PFSK-1 (cell line): Measurements from ENCODE around the gene CD2BP2.
A peak's percentile ranks its signal among the peaks of the same experiment; 100 is the strongest.

Source experiments
- FOXP2 ChIP-seq: optimal IDR thresholded peaks from 2 replicates; pipeline ENCODE3; 2011; ENCODE audit warnings: borderline replicate concordance, control low read depth, inconsistent platforms; ENCODE audit not compliant: insufficient read depth; ENCODE audit errors: extremely low read length, extremely low read depth
- POLR2AphosphoS5 ChIP-seq: IDR thresholded peaks from 2 replicates; pipeline ENCODE4 v1.6.1; 2012; ENCODE audit warnings: low read depth, mild to moderate bottlenecking, control low read depth, low read length, moderate library complexity
- SIN3A ChIP-seq: IDR thresholded peaks from 2 replicates; pipeline ENCODE4 v1.6.1; 2012; ENCODE audit warnings: mild to moderate bottlenecking, low read length, moderate library complexity, borderline replicate concordance; ENCODE audit not compliant: insufficient read depth
- TAF1 ChIP-seq: IDR thresholded peaks from 2 replicates; pipeline ENCODE4 v1.6.1; 2012; ENCODE audit warnings: low read length, control low read depth, borderline replicate concordance; ENCODE audit not compliant: insufficient read depth
- TF ChIP-seq, protein P1 (sequence below), 2 experiments: IDR thresholded peaks; 2 replicates each; pipeline versions ENCODE4 v1.6.1 to v1.8.0; 2011 to 2012; ENCODE audit warnings: low read depth in 2 of 2, low read length in 2 of 2, control low read depth in 1 of 2, inconsistent platforms in 1 of 2, mild to moderate bottlenecking in 1 of 2, moderate library complexity in 1 of 2; ENCODE audit not compliant: insufficient read depth in 1 of 2

CD2BP2 gene

DNA sequence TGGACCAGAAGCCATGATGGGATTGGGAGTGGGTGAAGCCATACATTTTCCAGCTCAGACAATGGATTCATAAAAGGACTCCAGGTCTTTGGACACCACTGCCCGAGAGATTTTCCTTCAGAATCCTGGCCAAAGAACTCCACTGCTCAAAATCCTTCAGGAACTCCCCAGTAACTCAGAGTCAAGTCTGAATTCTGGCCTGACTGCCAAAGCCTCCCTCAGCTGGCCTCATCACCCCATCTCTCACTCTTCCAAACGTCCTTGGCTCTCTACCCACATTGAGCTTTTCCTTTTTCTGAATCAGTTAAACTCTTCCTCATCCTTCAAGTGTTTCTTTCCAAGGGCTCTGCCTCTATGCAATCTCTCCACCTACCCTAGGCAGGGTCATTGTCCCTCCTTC, 28.4 kb upstream of the CD2BP2 start:
- TF ChIP-seq, protein P1, sequence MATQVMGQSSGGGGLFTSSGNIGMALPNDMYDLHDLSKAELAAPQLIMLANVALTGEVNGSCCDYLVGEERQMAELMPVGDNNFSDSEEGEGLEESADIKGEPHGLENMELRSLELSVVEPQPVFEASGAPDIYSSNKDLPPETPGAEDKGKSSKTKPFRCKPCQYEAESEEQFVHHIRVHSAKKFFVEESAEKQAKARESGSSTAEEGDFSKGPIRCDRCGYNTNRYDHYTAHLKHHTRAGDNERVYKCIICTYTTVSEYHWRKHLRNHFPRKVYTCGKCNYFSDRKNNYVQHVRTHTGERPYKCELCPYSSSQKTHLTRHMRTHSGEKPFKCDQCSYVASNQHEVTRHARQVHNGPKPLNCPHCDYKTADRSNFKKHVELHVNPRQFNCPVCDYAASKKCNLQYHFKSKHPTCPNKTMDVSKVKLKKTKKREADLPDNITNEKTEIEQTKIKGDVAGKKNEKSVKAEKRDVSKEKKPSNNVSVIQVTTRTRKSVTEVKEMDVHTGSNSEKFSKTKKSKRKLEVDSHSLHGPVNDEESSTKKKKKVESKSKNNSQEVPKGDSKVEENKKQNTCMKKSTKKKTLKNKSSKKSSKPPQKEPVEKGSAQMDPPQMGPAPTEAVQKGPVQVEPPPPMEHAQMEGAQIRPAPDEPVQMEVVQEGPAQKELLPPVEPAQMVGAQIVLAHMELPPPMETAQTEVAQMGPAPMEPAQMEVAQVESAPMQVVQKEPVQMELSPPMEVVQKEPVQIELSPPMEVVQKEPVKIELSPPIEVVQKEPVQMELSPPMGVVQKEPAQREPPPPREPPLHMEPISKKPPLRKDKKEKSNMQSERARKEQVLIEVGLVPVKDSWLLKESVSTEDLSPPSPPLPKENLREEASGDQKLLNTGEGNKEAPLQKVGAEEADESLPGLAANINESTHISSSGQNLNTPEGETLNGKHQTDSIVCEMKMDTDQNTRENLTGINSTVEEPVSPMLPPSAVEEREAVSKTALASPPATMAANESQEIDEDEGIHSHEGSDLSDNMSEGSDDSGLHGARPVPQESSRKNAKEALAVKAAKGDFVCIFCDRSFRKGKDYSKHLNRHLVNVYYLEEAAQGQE (IDR thresholded peaks at IDR 0.05; ENCODE audit: insufficient read depth in 1 of 2, low read depth in 2 of 2, low read length in 2 of 2) = no peak
- no peak for TF ChIP-seq TAF1

DNA sequence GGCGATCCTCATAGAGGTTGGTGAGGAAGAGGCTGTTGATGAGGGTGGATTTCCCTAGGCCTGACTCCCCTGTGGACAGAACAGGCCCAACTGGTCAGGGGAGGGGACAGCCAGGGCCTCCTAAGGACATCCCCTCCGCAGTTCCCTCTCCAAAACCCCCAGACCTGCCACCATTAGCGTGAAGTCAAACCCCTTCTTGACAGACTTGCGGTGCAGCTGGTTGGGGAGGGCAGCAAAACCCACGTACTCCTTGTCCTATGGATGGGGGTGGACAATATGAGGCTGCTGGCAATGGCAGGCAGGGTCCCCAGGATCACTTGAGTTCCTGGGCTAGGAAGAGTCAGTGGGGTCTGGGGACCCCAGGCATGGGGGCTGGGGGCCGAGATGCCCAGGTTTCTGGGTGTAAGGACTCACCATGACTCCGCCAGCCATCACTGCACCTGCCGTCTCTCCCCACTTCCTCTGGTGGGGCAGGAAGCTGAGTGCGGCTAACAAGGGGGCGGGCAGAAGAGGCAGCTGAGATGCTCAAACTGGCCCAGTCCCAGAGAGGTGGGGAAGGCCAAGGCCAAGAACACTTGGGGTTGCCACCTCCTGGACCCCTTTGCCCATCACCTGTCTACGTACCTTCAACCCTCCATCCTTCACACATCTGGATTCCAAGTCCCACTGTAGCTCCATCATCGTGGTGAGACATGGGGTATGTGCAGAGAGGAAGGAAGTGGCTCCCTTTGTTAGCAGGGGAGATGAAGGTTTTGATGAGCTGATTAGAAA, 27.2 kb upstream of the CD2BP2 start, which contains the start of gene SEPTIN1:
Gene SEPTIN1, minus strand, starts transcription at position 451 of the 771 bp plus-strand sequence. Its CDS starts 19 bp downstream, at position 432.
- TF ChIP-seq TAF1 (no peak), FOXP2 (no peak), SIN3A (no peak)

DNA sequence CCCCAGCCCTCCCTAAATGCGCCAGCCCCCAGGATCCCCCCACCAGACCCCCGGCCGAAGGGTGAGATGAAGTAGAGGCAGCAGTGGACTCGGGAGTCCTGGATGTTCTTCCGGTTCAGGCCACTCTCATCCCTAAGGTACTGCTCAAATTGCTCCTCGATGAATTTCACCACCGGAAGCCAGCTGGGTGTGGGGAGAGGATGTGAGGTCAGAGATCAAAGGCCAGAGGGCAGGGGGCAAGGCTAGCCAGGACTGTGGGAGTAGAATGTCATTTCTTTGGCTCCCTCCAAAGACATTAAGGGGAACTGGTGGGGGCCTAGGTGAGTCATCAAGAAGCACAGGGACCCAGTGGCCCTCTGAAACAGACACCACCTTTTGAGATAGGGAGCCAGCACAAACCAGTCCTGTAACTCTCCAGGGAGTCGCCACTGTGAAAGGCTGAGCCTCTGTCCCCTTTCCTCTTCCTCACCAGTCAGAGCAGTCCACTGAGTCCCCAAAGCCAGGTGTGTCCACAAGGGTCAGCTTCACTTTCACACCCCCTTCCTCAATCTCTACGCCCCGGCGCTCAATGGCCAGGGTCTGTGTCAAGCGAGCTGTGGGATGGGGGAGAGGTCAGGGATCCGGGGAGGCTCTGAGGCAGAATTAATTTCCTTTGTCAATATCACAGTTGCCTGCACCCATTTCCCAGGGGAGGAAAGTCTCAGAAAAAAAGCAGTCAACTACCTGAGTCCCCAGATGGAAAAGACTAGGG, 26.4 kb upstream of the CD2BP2 start:
- 0 out of 2 replicates have a peak, but pooled peaks have one; percentile 27 for TF ChIP-seq POLR2AphosphoS5
- TF ChIP-seq, protein P1 (IDR thresholded peaks at IDR 0.05; ENCODE audit: insufficient read depth in 1 of 2, low read depth in 2 of 2, low read length in 2 of 2) = no peak

DNA sequence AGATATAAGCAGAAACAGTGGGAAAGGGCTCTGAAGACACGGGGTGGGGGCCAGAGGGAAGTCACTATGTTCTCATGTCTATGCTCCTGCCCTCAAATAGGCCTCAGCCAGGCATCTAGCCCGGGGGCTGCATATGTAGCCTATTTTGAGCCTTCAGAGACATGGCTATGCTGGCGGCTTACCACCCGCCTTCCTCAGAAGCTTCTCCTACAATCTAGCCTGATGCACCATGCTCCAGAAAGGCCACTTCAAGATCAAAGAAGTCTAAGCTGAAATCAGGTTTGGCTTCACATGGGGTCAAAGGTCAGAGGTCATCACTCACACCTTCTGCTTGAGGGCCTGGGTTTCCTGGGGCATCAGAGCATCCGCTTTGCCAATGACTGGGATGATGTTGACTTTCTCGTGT, 25.7 kb upstream of the CD2BP2 start:
- no peak for TF ChIP-seq FOXP2
- TF ChIP-seq SIN3A = no peak
- TF ChIP-seq, protein P1 (IDR thresholded peaks at IDR 0.05; ENCODE audit: insufficient read depth in 1 of 2, low read depth in 2 of 2, low read length in 2 of 2) = no peak
- no peak for TF ChIP-seq TAF1
- TF ChIP-seq POLR2AphosphoS5 = no peak

DNA sequence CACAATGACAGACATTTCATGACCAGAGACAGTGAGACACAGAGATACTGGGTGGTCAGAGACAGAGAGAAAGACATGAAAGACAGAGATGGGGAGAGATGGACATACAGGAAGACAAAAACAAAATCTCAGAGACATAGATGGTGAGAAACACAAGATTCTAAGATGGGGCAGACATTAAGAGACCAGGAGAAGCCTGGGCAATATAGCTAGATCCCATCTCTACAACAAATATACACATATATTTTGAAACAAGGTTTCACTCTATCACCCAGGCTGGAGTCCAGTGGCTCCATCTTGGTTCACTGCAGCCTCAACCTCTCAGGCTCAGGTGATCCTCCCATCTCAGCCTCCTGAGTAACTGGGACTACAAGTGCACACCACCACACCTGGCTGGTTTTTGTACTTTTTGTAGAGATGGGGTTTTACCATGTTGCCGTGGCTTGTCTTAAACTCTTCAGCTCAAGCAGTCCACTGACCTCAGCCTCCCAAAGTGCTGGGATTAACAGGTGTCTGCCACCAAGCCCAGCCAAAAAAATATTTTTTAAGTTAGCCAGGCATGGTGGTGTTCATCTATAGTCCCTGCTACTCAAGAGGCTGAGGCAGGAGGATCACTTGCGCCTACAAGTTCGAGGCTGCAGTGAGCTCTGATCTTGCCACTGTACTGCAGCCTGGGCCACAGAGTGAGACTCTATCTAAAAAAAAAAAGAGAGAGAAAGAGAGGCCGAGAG, 25.1 kb upstream of the CD2BP2 start:
- TF ChIP-seq, protein P1 (IDR thresholded peaks at IDR 0.05; ENCODE audit: insufficient read depth in 1 of 2, low read depth in 2 of 2, low read length in 2 of 2) = no peak
- TF ChIP-seq TAF1 = no peak
- no peak for TF ChIP-seq SIN3A
